ENCODE measurements around the gene DRGX.

Gene DRGX

DNA sequence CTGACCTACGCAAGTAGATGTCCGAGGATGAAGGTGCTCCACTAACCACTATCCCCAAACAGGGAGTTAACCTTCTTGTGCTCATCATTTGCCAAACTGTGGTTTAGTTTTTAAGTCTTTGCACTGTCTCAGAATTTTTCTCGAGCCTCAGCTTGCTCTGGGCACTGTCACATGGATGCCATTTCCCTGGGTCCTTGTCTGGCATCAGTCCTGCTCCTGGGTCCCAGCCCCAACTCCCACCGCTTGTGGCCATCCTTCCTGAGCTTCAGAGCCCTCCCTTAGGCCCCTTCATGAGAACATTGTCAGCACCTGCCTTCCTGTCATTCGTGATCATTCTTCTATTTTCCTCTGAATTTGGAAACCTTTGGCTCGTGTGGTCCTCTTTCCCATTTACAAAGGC is 63.1 kb downstream of the DRGX start:
- H3K4me1 Mint-ChIP-seq, result peaks cover 14% of the 10 kb centered on the region
- no peaks in the 10 kb centered on the region for H3K36me3 Mint-ChIP-seq (ENCODE audit: insufficient read depth)
- peaks cover 14% of the 10 kb centered on the region for H3K27me3 Mint-ChIP-seq
- no peak overlapping the region for H3K27ac Mint-ChIP-seq (ENCODE audit: low read depth)
- H3K4me3 Mint-ChIP-seq, result no peak overlapping the region
- no peak for DNase-seq (ENCODE audit: low spot score in 2 of 2)
- ATAC-seq (replicated peaks; ENCODE audit: extremely low read depth, poor library complexity, severe bottlenecking), result no peak
- H3K9me3 Mint-ChIP-seq, result peaks cover 12% of the 10 kb centered on the region

GRCh38 chr10:49332333-49332732 is 63.6 kb downstream of the DRGX start:
- no peaks in the 10 kb centered on the region for H3K36me3 Mint-ChIP-seq (ENCODE audit: insufficient read depth)
- H3K27ac Mint-ChIP-seq (ENCODE audit: low read depth), result no peak overlapping the region
- H3K27me3 Mint-ChIP-seq, result peaks cover 14% of the 10 kb centered on the region
- ATAC-seq (replicated peaks; ENCODE audit: extremely low read depth, poor library complexity, severe bottlenecking) (no peak), DNase-seq (ENCODE audit: low spot score in 2 of 2) (no peak)
- H3K4me1 Mint-ChIP-seq, result peaks cover 14% of the 10 kb centered on the region
- no peak overlapping the region for H3K4me3 Mint-ChIP-seq
- H3K9me3 Mint-ChIP-seq, result peaks cover 12% of the 10 kb centered on the region

- no peaks in the 10 kb centered on the region for H3K36me3 Mint-ChIP-seq (ENCODE audit: insufficient read depth)
- H3K4me1 Mint-ChIP-seq, result peaks cover 14% of the 10 kb centered on the region
- H3K27ac Mint-ChIP-seq (ENCODE audit: low read depth), result no peak overlapping the region
- DNase-seq (ENCODE audit: low spot score in 2 of 2) (no peak), ATAC-seq (replicated peaks; ENCODE audit: extremely low read depth, poor library complexity, severe bottlenecking) (no peak)
- H3K4me3 Mint-ChIP-seq, result no peak overlapping the region
- peaks cover 14% of the 10 kb centered on the region for H3K27me3 Mint-ChIP-seq
- H3K9me3 Mint-ChIP-seq, result peaks cover 12% of the 10 kb centered on the region
Observed at GRCh38 chr10:49331431-49331830, 64.5 kb downstream of the DRGX start.

- Mint-ChIP-seq H3K4me1 (peaks cover 7% of the 10 kb centered on the region), H3K27ac (ENCODE audit: low read depth) (no peak overlapping the region), H3K36me3 (ENCODE audit: insufficient read depth) (no peaks in the 10 kb centered on the region), H3K27me3 (peaks cover 14% of the 10 kb centered on the region), H3K9me3 (peaks cover 2% of the 10 kb centered on the region), H3K4me3 (no peak overlapping the region)
- no peak for ATAC-seq (replicated peaks; ENCODE audit: extremely low read depth, poor library complexity, severe bottlenecking)
- no peak for DNase-seq (ENCODE audit: low spot score in 2 of 2)
Observed at GRCh38 chr10:49330127-49330665, 65.7 kb downstream of the DRGX start.

- H3K27me3 Mint-ChIP-seq, result peaks cover 24% of the 10 kb centered on the region
- DNase-seq (ENCODE audit: low spot score in 2 of 2) (no peak), ATAC-seq (replicated peaks; ENCODE audit: extremely low read depth, poor library complexity, severe bottlenecking) (no peak)
- no peaks in the 10 kb centered on the region for H3K9me3 Mint-ChIP-seq
- no peak overlapping the region for H3K27ac Mint-ChIP-seq (ENCODE audit: low read depth)
- no peaks in the 10 kb centered on the region for H3K36me3 Mint-ChIP-seq (ENCODE audit: insufficient read depth)
- no peak overlapping the region for H3K4me3 Mint-ChIP-seq
- H3K4me1 Mint-ChIP-seq, result no peaks in the 10 kb centered on the region
Observed at GRCh38 chr10:49329146-49329505, 66.8 kb downstream of the DRGX start.

DNA sequence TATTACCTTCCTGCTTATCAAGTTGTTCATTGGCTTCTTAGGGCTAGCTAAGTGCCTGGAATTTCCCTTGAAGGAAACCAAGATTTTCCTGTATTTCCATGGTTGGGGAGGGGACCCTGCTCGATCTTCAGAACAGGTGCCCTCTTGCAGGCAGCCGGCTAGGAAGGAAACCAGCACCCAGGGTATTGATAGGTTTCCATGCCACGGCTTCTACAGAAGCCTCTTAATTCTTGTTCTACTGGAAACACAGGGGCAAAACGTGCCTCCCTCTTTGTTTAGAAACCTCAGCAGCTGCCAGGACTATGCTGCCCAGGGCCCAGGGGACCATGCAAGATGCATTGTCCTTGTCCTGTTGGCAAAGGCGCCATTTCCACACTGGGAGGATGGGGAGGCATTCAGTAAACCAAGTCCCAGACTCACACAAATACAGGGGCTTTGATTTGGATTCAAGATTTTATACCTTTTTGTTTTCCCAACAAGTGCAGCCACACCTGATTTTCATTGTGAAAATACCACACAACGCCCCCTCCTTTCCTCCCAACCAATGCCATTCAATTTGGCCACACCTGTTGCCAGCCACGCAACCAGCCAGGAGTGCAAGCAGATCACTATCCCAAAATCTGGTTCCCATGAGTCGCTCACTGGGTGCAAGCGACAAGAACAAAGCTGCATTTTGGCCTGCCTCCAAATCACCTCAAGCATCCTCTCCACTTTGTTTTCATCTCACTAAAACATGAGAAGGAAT is 67.3 kb downstream of the DRGX start:
- no peak overlapping the region for H3K27ac Mint-ChIP-seq (ENCODE audit: low read depth)
- H3K4me3 Mint-ChIP-seq, result no peak overlapping the region
- no peak for DNase-seq (ENCODE audit: low spot score in 2 of 2)
- H3K4me1 Mint-ChIP-seq, result no peaks in the 10 kb centered on the region
- no peaks in the 10 kb centered on the region for H3K36me3 Mint-ChIP-seq (ENCODE audit: insufficient read depth)
- no peaks in the 10 kb centered on the region for H3K9me3 Mint-ChIP-seq
- no peak for ATAC-seq (replicated peaks; ENCODE audit: extremely low read depth, poor library complexity, severe bottlenecking)
- peaks cover 29% of the 10 kb centered on the region for H3K27me3 Mint-ChIP-seq

DNA sequence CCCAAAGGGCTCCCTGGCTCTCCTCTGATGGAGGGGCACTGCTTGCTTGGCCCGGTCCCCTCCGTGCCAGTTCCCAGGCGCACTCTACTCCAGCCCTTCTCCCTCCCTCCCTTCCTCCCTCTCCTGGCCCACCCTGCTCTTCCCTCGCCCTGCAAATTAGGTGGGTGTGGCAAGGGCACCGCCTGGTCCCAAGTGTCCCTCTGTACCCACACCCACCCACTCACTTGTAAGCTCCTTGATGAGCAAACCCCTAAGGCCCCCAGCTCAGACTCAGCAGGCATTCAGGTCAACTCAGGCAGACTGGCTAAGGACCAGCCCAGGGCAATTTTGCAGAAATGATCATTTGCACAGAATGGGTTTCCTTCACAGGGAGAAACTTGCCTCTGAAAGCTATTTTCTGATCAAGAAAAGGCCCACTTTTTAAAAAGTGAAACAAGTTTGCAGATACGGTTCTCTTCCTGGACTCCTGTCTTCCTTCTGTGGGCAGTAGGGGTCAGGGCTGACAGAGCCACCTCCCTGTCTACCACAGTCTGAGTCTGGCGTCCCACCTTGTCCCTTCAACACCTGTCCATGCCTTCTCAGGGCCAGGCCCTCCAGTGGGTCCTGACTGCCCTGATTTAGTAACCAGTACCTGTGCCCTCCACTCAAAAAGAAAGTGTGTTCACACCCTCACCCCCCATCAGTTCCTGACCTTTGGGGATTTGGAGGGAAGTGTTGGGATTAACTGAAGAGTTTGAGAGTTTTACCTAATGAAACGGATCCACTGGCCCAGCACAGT is 68.7 kb downstream of the DRGX start:
- no peak for ATAC-seq (replicated peaks; ENCODE audit: extremely low read depth, poor library complexity, severe bottlenecking)
- Mint-ChIP-seq H3K4me3 (no peak overlapping the region), H3K4me1 (no peaks in the 10 kb centered on the region)

DNA sequence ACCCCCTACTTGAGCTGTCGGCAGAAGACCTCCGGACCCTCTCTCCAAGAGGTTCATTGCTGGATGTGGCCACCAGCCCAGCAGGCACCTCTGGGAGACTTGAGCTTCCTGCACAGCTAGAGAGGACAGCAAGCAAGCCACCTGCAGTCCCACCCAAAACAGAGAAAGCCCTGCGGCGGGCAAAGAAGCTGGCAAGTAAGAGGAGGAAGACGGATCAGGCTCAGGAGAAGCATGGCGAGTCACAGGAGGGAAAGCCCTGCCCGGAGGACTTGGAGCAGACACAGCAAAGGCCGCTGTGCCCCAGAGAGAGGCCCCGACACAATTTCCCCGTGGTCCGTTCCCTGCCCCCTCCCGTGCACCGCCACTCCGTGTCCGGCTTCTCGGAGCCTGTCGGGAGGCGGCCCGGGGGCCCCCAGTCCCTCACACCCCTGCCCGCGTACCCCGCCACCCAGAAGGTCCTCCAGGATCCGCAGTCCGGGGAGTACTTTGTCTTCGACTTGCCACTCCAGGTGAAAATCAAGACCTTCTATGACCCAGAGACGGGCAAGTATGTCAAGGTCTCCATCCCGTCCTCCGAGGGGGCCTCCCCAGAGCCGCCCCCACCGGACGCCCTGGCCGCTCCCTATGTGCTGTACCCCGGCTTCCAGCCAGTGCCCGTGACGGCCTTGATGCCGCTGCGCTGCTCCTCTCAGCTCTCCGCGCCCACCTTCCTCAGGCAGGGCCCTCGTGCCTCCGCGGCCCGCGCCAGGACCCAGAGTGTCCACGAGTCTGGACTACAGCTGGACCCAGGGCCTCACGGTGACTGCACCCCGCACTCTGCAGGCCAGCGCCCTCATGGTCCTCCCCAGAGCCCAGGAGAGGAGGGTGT is 69.7 kb downstream of the DRGX start:
- DNase-seq (ENCODE audit: low spot score in 2 of 2), result no peak
- Mint-ChIP-seq H3K9me3 (no peaks in the 10 kb centered on the region), H3K4me1 (no peaks in the 10 kb centered on the region), H3K4me3 (no peak overlapping the region), H3K36me3 (ENCODE audit: insufficient read depth) (no peaks in the 10 kb centered on the region), H3K27me3 (peaks cover 33% of the 10 kb centered on the region), H3K27ac (ENCODE audit: low read depth) (no peak overlapping the region)
- no peak for ATAC-seq (replicated peaks; ENCODE audit: extremely low read depth, poor library complexity, severe bottlenecking)

More for the DNA sequence above, 68.7 kb downstream of the DRGX start:
- DNase-seq (ENCODE audit: low spot score in 2 of 2), result no peak
- Mint-ChIP-seq H3K27ac (ENCODE audit: low read depth) (no peak overlapping the region), H3K27me3 (peaks cover 33% of the 10 kb centered on the region), H3K36me3 (ENCODE audit: insufficient read depth) (no peaks in the 10 kb centered on the region), H3K9me3 (no peaks in the 10 kb centered on the region)

GRCh38 chr10:49325131-49325915 is 70.6 kb downstream of the DRGX start:
- Mint-ChIP-seq H3K9me3 (no peaks in the 10 kb centered on the region), H3K36me3 (ENCODE audit: insufficient read depth) (no peaks in the 10 kb centered on the region)
- ATAC-seq (replicated peaks; ENCODE audit: extremely low read depth, poor library complexity, severe bottlenecking), result no peak

GRCh38 chr10:49324711-49325110 is 71.2 kb downstream of the DRGX start:
- peaks cover 32% of the 10 kb centered on the region for H3K27me3 Mint-ChIP-seq
- no peak overlapping the region for H3K27ac Mint-ChIP-seq (ENCODE audit: low read depth)
- H3K4me1 Mint-ChIP-seq, result no peaks in the 10 kb centered on the region
- no peak overlapping the region for H3K4me3 Mint-ChIP-seq
- H3K36me3 Mint-ChIP-seq (ENCODE audit: insufficient read depth), result no peaks in the 10 kb centered on the region
- H3K9me3 Mint-ChIP-seq, result no peaks in the 10 kb centered on the region
- ATAC-seq (replicated peaks; ENCODE audit: extremely low read depth, poor library complexity, severe bottlenecking) (no peak), DNase-seq (ENCODE audit: low spot score in 2 of 2) (no peak)

More at GRCh38 chr10:49325131-49325915, 70.6 kb downstream of the DRGX start:
- no peaks in the 10 kb centered on the region for H3K4me1 Mint-ChIP-seq
- H3K27ac Mint-ChIP-seq (ENCODE audit: low read depth), result no peak overlapping the region
- no peak for DNase-seq (ENCODE audit: low spot score in 2 of 2)
- no peak overlapping the region for H3K4me3 Mint-ChIP-seq
- peaks cover 33% of the 10 kb centered on the region for H3K27me3 Mint-ChIP-seq

DNA sequence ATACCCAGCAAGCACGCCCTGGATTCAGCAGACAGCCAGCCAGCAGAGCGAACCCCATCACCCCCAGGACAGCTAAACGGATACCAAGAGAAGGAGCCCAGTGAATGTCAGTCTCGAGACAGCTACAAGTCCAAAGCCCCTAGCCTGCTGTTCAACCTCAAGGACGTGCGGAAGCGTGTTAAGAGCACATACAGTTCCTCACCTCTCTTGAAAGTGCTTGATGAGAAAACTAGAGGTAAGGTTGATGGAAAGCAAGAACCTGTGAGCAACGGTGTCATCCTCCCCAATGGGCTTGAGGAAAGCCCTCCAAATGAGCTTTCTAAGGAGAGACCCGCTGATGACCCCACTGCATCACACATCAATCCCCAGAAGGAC is 72.0 kb downstream of the DRGX start:
- Mint-ChIP-seq H3K27ac (ENCODE audit: low read depth) (no peak overlapping the region), H3K9me3 (no peaks in the 10 kb centered on the region), H3K27me3 (peaks cover 23% of the 10 kb centered on the region), H3K4me3 (no peak overlapping the region), H3K36me3 (ENCODE audit: insufficient read depth) (no peaks in the 10 kb centered on the region), H3K4me1 (no peaks in the 10 kb centered on the region)
- DNase-seq (ENCODE audit: low spot score in 2 of 2), result no peak
- no peak for ATAC-seq (replicated peaks; ENCODE audit: extremely low read depth, poor library complexity, severe bottlenecking)
